Neutrophil (primary cell): ENCODE measurements around the gene MAN1B1.

ENCODE experiments used
- H3K27ac ChIP-seq: fragments of 200-600 bp; sonication (generic); 2 replicates; pipeline ENCODE4 v1.5.1; 2016; ENCODE audit warnings: mild to moderate bottlenecking, moderate library complexity
- H3K27me3 ChIP-seq: fragments of 200-600 bp; sonication (generic); 2 replicates; pipeline ENCODE4 v1.6.0; 2016; ENCODE audit warnings: mild to moderate bottlenecking
- H3K36me3 ChIP-seq: fragments of 200-600 bp; sonication (generic); 2 replicates; pipeline ENCODE4 v1.5.1; 2017
- H3K4me1 ChIP-seq, 2 experiments: fragments of 200-600 bp in 1 of 2; sonication (generic) in 1 of 2; 1 replicate in 1 of 2; 2 replicates in 1 of 2; pipeline versions ENCODE4 v1.5.1 to v1.6.1; 2013 to 2016; ENCODE audit warnings: low read depth in 1 of 2, low read length in 1 of 2, mild to moderate bottlenecking in 1 of 2, moderate library complexity in 1 of 2; ENCODE audit not compliant: control insufficient read depth in 1 of 2, insufficient read depth in 1 of 2
- H3K4me3 ChIP-seq, 2 experiments: fragments of 200-600 bp in 1 of 2; sonication (generic) in 1 of 2; 1 replicate in 1 of 2; 2 replicates in 1 of 2; pipeline ENCODE4 v1.5.1; 2013 to 2016; ENCODE audit warnings: low read depth in 1 of 2, low read length in 1 of 2, mild to moderate bottlenecking in 1 of 2, moderate library complexity in 1 of 2
- H3K9me3 ChIP-seq: fragments of 200-600 bp; sonication (generic); 2 replicates; pipeline ENCODE4 v1.5.1; 2016
- CTCF ChIP-seq: fragments of 200-600 bp; sonication (generic); IDR thresholded peaks from 2 replicates; pipeline ENCODE4 v1.5.1; 2016; ENCODE audit warnings: antibody characterized with exemption

The MAN1B1 gene

GRCh38 chr9:137140151-137141012, 53.6 kb downstream of the MAN1B1 start:
- Histone ChIP-seq H3K27me3 (peaks cover 89% of the 10 kb centered on the region), H3K27ac (no peak overlapping the region), H3K36me3 (no peaks in the 10 kb centered on the region), H3K4me1 (no peaks in the 10 kb centered on the region), H3K4me3 (no peak overlapping the region), H3K9me3 (no peaks in the 10 kb centered on the region)
- no peak for TF ChIP-seq CTCF

- Histone ChIP-seq H3K36me3 (no peaks in the 10 kb centered on the region), H3K27ac (no peak overlapping the region), H3K27me3 (peaks cover 89% of the 10 kb centered on the region), H3K9me3 (no peaks in the 10 kb centered on the region), H3K4me1 (no peaks in the 10 kb centered on the region), H3K4me3 (no peak overlapping the region)
- TF ChIP-seq CTCF: no peak
Measured at GRCh38 chr9:137141050-137141810, 54.4 kb downstream of the MAN1B1 start.

GRCh38 chr9:137141976-137142936, 55.5 kb downstream of the MAN1B1 start:
- no peaks in the 10 kb centered on the region for H3K4me1 ChIP-seq
- H3K4me3 ChIP-seq: no peak overlapping the region
- H3K9me3 ChIP-seq: no peaks in the 10 kb centered on the region
- no peak overlapping the region for H3K27ac ChIP-seq
- no peak for TF ChIP-seq CTCF
- H3K27me3 ChIP-seq: peaks cover 89% of the 10 kb centered on the region
- H3K36me3 ChIP-seq: no peaks in the 10 kb centered on the region

GRCh38 chr9:137143459-137143858, 56.7 kb downstream of the MAN1B1 start:
- Histone ChIP-seq H3K27me3 (peaks cover 89% of the 10 kb centered on the region), H3K4me1 (no peaks in the 10 kb centered on the region), H3K9me3 (no peaks in the 10 kb centered on the region), H3K36me3 (no peaks in the 10 kb centered on the region), H3K27ac (no peak overlapping the region), H3K4me3 (no peak overlapping the region)
- no peak for TF ChIP-seq CTCF
